ENCODE data around the gene ACOT13. TPM values are rescaled to one million over a fixed set of nuclear protein-coding genes. Genes with fewer than 3 reads are reported as not detected.
"Not testable (repeated sequence)": the region's sequence is repeated elsewhere in the genome, so short reads cannot be mapped to it uniquely, and the experiment has no call there.

Gene ACOT13
- total RNA-seq, 2 donors from 2014 or later = 25.0 to 30.3 TPM

DNA sequence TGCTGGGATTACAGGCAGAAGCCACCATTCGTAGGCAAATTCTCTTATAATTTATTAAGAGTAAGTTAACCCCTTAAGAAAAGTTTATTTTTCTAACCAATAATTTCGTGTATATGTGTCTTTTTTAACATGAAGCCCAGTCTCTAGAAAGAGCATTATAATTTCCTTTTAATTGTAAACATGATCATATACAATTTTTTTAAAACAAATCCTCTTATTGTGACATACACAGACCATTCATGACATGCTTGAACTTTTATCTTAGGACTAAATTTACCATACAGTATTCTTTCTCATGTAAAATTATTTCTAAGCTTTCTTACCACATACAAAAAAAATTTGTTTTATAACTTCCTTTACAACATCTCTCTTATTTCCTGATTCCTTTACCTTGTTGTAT is 6.7 kb downstream of the ACOT13 start:
- Mint-ChIP-seq H3K9me3 (peaks cover 8 to 15% of the 10 kb centered on the region in 2 donors), H3K36me3 (peaks cover 18 to 41% of the 10 kb centered on the region in 2 donors), H3K27ac (no peak overlapping the region)
- no peak for DNase-seq (ENCODE audit: low spot score in 2 of 2)
- ATAC-seq = no peak

DNA sequence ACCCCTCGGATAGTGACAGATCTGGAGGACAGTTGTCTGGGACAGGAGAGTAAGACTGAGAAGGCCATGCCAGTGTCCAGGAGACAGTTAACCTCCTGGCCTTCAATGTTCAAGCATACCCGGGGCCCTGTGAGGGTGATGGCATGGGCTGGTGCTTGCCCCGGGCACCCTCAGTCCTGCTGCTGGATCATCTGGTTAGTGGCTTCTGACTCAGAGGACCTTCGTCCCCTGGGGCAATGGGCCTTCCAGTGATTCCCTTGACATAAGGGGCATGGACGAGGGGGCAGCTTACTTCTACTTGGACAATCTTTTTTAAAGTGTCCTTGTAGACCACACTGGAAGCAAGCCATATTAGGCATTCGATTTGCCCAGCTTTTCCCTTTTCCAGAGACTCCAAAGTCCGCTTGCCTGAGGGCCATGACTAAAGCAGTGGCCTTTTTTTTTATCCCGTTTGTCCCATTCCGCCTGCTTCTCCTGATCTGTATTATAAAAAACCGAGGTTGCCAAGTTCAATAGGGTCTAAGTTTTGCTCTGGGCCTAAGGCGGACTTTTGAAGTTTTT is 12.0 kb downstream of the ACOT13 start:
- not testable (repeated sequence) for DNase-seq (ENCODE audit: low spot score in 2 of 2); ATAC-seq; H3K9me3 Mint-ChIP-seq; H3K27ac Mint-ChIP-seq; H3K36me3 Mint-ChIP-seq

DNA sequence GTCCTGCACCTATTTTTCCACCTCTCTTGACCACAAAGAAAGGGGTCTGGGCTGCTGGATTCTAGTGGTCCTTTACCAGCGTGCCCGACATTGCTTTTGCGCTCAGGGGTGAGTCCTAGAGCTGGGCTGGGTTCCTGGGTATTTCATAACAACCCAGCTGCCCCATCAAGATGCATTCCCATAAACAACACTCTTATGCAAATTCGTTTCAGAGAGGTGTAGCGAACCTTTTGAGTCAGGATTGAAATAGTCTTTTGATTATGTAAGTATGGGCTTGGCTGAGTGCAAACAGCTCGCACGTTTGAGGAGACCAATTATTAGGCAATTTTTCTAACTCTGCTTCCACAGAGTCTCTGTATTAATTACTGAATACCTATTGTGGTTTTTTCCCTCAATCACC is 13.7 kb downstream of the ACOT13 start:
- no peaks in the 10 kb centered on the region for H3K36me3 Mint-ChIP-seq
- DNase-seq (ENCODE audit: low spot score in 2 of 2) (no peak), ATAC-seq (no peak)
- no peaks in the 10 kb centered on the region for H3K9me3 Mint-ChIP-seq
- no peak overlapping the region for H3K27ac Mint-ChIP-seq

DNA sequence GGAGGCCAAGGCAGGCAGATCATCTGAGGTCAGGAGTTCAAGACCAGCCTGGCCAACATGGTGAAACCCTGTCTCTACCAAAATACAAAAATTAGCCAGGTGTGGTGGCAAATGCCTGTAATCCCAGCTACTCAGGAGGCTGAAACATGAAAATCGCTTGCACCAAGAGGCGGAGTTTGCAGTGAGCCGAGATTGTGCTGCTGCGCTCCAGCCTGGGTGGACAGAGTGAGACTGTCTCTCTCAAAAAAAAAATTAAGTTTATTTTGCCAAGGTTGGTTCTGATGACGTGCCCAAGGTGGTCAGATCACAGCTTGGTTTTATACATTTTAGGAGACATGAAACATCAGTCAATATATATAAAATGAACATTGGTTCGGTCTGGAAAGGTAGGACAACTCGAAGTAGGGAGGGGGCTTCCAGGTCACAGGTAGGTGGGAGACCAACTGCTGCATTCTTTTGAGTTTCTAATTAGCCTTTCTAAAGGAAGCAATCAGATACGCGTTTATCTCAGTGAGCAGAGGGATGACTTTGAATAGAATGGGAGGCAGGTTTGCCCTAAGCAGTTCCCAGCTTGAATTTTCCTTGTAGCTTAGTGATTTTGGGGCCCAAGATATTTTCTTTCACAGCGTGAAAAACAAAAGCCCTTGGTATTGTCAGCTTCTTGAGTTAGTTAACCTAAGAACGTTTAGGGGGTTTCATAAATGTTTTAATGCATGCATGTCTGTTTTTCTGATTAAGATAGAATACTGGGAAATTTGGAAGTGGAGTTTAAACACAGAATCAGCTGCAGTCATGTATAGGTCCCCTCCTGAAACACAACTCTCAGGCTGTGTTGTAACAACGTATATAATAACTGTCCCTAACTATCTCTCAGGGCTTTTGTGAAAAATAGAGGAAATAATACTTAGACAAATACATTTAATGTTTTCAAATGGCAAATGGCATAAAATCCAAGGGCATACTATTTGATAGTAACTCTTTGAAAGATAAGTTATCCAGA is 16.7 kb downstream of the ACOT13 start:
- Mint-ChIP-seq H3K27ac (no peak overlapping the region), H3K36me3 (peaks cover 5 to 7% of the 10 kb centered on the region in 2 donors), H3K9me3 (no peaks in the 10 kb centered on the region)
- ATAC-seq (no peak), DNase-seq (ENCODE audit: low spot score in 2 of 2) (no peak)

DNA sequence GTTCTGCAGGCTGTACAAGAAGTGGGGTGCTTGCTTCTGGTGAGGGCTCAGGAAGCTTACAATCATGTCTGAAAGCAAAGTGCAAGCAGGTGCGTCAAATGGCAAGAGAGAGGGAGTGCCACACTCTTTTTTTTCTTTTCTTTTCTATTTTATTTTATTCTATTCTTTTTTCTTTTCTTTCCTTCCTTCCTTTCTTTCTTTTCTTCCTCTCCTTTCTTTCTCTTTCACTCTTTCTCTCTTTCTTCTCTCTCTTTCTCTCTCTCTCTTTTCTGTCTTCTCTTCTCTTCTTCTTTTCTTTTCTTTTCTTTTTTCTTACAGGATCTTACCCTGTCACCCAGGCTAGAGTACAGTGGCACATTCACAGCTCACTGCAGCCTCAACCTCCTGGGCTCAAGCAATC is 19.5 kb downstream of the ACOT13 start:
- Mint-ChIP-seq H3K9me3 (no peaks in the 10 kb centered on the region), H3K36me3 (peaks cover 5 to 7% of the 10 kb centered on the region in 2 donors), H3K27ac (no peak overlapping the region)
- DNase-seq (ENCODE audit: low spot score in 2 of 2) = no peak
- ATAC-seq = no peak

DNA sequence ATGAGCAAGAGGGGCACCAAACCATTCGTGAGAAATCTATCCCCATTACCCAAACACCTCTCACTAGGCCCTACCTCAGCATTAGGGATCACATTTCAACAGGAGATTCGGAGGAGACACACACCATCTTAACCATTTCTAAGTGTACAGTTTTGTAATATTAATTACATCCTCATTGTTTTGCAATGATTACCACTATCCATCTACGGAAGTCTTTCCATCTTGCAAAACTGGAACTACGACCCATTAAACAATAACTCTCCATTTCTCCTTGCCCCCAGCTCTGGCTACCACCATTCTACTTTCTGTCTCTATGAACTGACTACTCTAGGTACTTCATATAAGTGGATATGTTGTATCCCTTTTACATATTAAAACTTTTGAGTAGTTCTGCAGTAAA is 20.1 kb downstream of the ACOT13 start:
- ATAC-seq (no peak), DNase-seq (ENCODE audit: low spot score in 2 of 2) (no peak)
- no peaks in the 10 kb centered on the region for H3K9me3 Mint-ChIP-seq
- H3K36me3 Mint-ChIP-seq = peaks cover 5 to 7% of the 10 kb centered on the region in 2 donors
- no peak overlapping the region for H3K27ac Mint-ChIP-seq

DNA sequence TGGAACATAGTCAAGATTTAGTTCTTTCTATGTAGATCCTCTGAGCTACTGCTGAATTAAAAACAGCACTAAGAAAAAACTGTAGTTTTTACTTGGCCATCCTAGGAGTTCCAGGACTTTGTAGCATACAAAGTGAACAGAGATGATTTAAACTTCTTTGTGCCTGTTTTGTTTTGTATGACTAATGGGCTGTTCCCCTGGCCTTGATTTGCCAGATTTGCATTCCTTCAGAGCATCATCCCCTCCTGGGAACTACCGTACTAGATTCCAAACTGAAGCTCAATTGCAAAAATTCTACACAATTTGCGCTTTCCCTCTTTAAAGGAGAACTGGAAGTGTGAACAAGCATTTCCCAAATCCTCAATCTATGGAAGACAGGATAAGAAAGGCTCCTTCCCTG is 23.1 kb downstream of the ACOT13 start:
- ATAC-seq = no peak

DNA sequence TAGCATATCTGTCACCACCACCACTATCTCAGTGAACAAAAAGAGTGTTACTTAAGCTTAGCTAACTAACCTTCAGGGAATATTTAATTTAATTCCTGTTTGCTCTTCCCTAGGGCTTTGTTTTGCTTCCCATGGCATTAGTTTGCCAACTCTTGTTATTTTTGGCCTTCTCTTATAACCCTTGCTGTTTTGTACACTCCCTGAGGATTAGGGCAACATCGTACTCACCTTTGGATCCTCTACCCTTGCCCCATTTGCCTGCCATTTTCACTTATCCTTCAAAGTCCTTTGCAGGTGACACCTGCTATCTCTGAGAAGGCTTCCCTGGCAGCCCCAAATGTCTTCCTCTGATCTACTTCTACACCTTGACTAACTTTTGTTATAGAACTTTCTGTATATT is 23.7 kb downstream of the ACOT13 start:
- ATAC-seq = no peak
- Mint-ChIP-seq H3K27ac (no peak overlapping the region), H3K36me3 (peaks cover 5 to 7% of the 10 kb centered on the region in 2 donors), H3K9me3 (no peaks in the 10 kb centered on the region)
- DNase-seq (ENCODE audit: low spot score in 2 of 2) = no peak

More for the DNA sequence above, 23.1 kb downstream of the ACOT13 start:
- no peaks in the 10 kb centered on the region for H3K9me3 Mint-ChIP-seq
- H3K27ac Mint-ChIP-seq = no peak overlapping the region
- DNase-seq (ENCODE audit: low spot score in 2 of 2) = no peak
- peaks cover 5 to 7% of the 10 kb centered on the region in 2 donors for H3K36me3 Mint-ChIP-seq

DNA sequence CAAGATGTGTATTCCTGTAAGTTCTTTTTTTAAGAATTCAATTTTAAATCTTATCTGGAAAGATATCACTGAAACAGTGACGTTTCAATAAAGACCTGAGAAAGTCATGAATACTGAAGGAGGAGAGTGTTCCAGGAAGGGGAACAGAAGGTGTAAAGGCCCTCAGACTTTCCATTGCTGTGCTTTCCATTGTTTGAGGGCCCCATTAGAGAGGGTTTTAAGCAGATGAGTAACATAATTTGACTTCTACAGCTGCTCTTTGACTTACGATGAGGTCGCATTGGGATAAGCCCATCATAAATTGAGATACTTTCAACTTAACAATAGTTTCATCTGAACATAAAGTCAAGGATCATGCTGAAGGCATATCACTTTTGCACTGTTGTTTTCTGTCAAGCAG is 24.7 kb downstream of the ACOT13 start:
- Mint-ChIP-seq H3K27ac (peak overlapping the region in 1 of 2 donors; percentile 29), H3K36me3 (peaks cover 5 to 7% of the 10 kb centered on the region in 2 donors)
- no peak for ATAC-seq

DNA sequence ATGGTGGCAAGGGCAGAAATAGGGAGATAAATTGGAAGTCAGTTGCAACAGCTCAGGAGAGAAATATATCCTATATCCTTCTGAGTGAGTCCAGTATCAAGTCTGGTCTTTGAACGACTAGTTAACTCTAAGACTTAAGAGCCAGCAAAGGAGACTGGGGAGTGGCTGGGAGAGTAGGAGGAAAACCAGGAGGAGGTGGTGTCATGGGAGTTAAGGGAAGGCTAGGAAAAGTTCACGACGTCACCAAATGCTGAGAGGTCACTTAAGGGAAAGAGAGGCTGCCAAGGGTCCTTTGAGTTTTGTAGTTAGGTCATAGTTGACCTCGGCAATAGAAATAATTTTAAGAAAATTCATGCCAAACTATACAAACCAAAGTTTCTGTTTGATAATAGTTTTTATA is 25.1 kb downstream of the ACOT13 start:
- peak overlapping the region in 1 of 2 donors; percentile 29 for H3K27ac Mint-ChIP-seq
- no peak for DNase-seq (ENCODE audit: low spot score in 2 of 2)
- no peaks in the 10 kb centered on the region for H3K9me3 Mint-ChIP-seq
- peaks cover 5 to 7% of the 10 kb centered on the region in 2 donors for H3K36me3 Mint-ChIP-seq
- no peak for ATAC-seq

More for the DNA sequence above, 24.7 kb downstream of the ACOT13 start:
- H3K9me3 Mint-ChIP-seq = no peaks in the 10 kb centered on the region
- no peak for DNase-seq (ENCODE audit: low spot score in 2 of 2)

DNA sequence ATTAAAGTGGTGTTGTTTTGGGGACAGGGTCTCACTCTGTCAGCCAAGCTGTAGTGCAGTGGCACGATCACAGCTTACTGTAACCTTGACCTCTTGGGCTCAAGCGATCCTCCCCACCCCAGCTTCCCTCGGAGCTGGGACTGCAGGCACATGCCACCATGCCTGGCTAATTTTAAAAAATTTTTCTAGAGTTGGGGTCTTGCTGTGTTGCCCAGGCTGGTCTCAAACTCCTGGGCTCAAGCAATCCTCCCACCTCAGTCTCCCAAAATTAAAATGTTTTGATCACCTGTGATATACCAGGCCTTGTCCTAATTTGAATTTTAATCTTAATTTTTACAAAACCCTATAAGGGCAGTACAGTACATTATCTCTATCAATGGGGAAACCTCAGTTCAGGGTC is 25.5 kb downstream of the ACOT13 start:
- H3K27ac Mint-ChIP-seq = peak overlapping the region in 1 of 2 donors; percentile 29
- ATAC-seq = no peak
- H3K36me3 Mint-ChIP-seq = peaks cover under 1 to 3% of the 10 kb centered on the region in 2 donors
- DNase-seq (ENCODE audit: low spot score in 2 of 2) = no peak
- no peaks in the 10 kb centered on the region for H3K9me3 Mint-ChIP-seq

DNA sequence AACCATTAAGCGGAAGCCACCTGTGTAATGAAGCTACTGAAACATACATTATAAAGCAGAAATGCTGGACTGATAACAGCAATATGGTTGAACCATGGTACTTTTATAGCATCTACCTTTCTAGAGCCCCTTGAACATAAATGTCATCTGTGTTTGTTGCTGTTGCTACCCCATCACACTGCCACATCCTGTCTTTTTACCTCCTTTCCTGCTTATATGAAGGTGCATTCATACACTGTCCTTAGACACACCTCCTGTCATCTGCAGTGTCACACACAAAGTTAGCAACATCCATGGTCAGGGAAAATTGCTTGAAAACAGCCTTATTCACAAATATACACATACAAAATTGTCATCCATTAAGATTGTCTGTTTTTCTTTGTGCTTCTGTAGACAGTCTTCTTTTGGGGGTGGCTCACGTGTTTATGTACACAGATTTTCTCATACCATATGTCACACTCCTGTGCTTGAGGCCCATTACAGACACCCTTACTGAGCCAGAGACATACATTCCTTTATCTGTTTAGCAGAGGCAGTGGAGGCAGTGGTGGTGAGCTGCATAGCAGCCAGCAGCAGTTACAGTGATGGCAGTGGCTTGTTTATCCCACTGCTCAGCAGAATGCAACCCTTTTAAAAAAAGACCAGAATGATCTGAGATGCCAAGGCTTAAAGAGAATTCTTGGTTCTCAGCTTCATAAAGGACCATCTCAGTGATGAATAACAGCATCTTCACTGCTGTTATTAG is 26.1 kb downstream of the ACOT13 start:
- DNase-seq (ENCODE audit: low spot score in 2 of 2) (no peak), ATAC-seq (no peak)
- Mint-ChIP-seq H3K9me3 (no peaks in the 10 kb centered on the region), H3K27ac (peak overlapping the region in 1 of 2 donors; percentile 83), H3K36me3 (no peaks in the 10 kb centered on the region)

DNA sequence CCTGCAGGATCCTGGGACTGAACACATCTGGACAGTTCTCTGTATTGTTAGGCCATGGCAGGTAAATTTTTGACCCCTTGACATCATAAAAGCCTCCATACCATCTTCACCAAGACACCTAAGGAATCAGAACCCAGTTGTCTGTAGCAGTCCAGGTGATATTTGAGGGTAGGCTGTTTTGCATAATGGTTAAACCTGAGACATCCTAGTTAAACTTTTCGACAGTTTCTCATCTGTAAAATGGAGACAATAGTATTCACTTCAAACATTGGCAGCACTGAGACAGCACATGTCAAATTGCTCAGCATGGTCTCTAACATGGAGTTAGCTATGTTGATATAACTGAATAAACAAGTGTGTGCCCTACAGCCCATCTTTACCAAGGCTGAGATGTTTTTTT is 27.3 kb downstream of the ACOT13 start:
- no peak for DNase-seq (ENCODE audit: low spot score in 2 of 2)
- H3K9me3 Mint-ChIP-seq = no peaks in the 10 kb centered on the region
- no peak for ATAC-seq
- H3K36me3 Mint-ChIP-seq = peaks cover 0 to 6% of the 10 kb centered on the region in 2 donors
- no peak overlapping the region for H3K27ac Mint-ChIP-seq

DNA sequence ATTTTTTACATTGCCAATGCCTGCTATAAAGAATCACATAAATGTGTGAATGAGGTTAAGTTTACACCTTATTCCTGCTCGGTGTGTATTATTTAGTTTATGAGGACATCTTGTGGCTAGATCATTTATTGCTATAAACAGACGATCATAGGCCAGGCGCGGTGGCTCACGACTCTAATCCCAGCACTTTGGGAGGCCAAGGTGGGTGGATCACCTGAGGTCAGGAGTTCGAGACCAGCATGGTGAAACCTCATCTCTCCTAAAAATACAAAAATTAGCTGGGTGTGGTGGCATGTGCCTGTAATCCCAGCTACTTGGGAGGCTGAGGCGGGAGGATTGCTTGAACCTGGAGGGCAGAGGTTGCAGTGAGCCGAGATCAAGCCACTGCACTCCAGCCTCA is 28.8 kb downstream of the ACOT13 start:
- ATAC-seq (peak; percentile 42 to 53), DNase-seq (ENCODE audit: low spot score in 2 of 2) (peak in 1 of 2 donors; percentile 20)
- Mint-ChIP-seq H3K27ac (peak overlapping the region; percentile 49 to 69), H3K36me3 (peaks cover 0 to 11% of the 10 kb centered on the region in 2 donors)
- H3K9me3 Mint-ChIP-seq = not testable (repeated sequence)

DNA sequence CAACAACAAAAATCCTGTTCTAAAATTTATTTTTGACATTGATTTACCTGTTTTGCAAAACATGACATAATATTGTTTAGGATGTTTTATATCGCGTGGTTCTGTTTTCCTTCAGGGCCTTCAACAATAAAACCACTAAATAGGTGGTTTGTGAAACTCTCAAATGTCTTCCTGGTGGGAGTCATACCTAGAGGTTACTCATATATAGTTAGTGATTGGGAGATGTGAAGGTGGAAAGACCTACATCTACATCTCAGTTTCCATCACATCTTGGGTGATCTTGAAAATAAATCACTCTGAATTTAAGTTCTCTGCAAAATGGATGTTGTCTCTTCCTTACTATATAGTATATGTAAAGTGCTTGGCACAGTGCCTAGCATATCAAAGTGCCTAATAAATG is 29.2 kb downstream of the ACOT13 start:
- peak overlapping the region; percentile 49 to 69 for H3K27ac Mint-ChIP-seq
- ATAC-seq (peak; percentile 62 to 70), DNase-seq (ENCODE audit: low spot score in 2 of 2) (no peak)
- H3K9me3 Mint-ChIP-seq = no peaks in the 10 kb centered on the region
- H3K36me3 Mint-ChIP-seq = peaks cover 0 to 15% of the 10 kb centered on the region in 2 donors

DNA sequence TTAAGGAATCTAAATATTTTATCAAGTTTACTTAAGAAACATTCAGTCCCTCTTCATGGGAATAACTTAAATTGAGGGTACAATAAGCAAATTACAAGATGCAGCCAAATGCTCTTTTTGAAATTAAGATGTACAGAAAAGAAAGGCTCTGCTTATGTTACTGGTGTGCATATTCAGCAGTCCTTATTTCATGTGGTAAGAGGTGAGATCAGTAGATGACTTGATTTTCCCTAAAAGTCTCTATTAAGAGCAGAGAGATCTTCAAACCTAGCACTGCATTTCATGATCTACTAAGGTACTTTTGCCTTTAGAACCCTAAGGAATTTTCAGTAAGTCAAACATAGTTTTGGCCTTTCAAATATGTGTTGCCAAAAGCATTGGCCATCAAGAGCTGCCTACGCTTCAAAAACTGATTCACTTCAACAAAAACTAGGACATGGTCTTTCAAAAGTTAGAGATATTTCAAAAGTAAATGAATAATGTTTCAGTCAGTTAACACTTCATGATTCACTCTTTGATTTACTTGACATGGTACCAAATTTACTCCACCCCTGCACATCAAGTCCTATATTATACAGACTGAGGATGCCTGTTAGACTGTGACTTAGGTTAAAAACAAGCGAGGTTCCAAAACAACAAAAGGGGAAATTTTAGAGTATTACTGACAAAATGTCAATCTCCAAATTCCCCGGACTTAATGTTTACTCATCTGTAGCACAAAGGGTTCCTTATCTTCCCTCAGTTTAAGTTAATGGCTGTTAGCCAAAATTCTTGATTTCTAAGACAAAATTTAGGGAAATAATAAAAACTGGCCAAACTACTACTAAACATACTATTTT is 32.9 kb downstream of the ACOT13 start:
- ATAC-seq = peak; percentile 84 to 85
- DNase-seq (ENCODE audit: low spot score in 2 of 2) = no peak
- peak overlapping the region; percentile 7 to 61 for H3K27ac Mint-ChIP-seq
- peaks cover 8 to 29% of the 10 kb centered on the region in 2 donors for H3K36me3 Mint-ChIP-seq
- H3K9me3 Mint-ChIP-seq = no peaks in the 10 kb centered on the region

Data from activated naive CD4-positive, alpha-beta T cell treated with anti-CD3 and anti-CD28 coated beads, Interleukin-2, amount 50 U/mL, for 72 hours (primary cell).